SU-DHL-6 (cell line): Measurements from ENCODE around the gene ADPRM.

Experiments
- H2AFZ ChIP-seq: fragments of 200-600 bp; sonication (generic); 2 replicates; pipeline ENCODE4 v1.6.1; 2014; ENCODE audit warnings: low read depth, mild to moderate bottlenecking, moderate library complexity, mixed read lengths, antibody characterized with exemption, low read length; ENCODE audit not compliant: severe bottlenecking
- H3F3A ChIP-seq: fragments of 200-600 bp; shearing (Covaris generic); 2 replicates; pipeline ENCODE4 v1.6.0; 2016; ENCODE audit warnings: antibody characterized with exemption, mild to moderate bottlenecking; ENCODE audit not compliant: insufficient read depth
- H3K27ac ChIP-seq: fragments of 200-600 bp; sonication (generic); 2 replicates; pipeline ENCODE4 v1.5.1; 2016; ENCODE audit warnings: low read depth, mild to moderate bottlenecking, low read length, moderate library complexity, mixed read lengths
- H3K27me3 ChIP-seq: fragments of 200-600 bp; sonication (generic), shearing (Covaris generic); 2 replicates; pipeline ENCODE4 v1.6.0; 2014; ENCODE audit warnings: mild to moderate bottlenecking, low read length
- H3K36me3 ChIP-seq: fragments of 200-600 bp; sonication (generic); 2 replicates; pipeline ENCODE4 v1.6.1; 2014; ENCODE audit warnings: mild to moderate bottlenecking, low read length, mixed read lengths
- H3K4me2 ChIP-seq: fragments of 300-600, 200-600 bp; shearing (Covaris generic), sonication (generic); 2 replicates; pipeline ENCODE4 v1.6.0; 2014; ENCODE audit warnings: low read length, low read depth, mild to moderate bottlenecking; ENCODE audit not compliant: poor library complexity, severe bottlenecking
- H3K4me3 ChIP-seq: fragments of 200-600 bp; sonication (generic); 2 replicates; pipeline ENCODE4 v1.5.1; 2014; ENCODE audit warnings: antibody characterized with exemption, low read length, mild to moderate bottlenecking, mixed read lengths; ENCODE audit not compliant: insufficient read depth, poor library complexity, severe bottlenecking
- H3K79me2 ChIP-seq: fragments of 200-600 bp; sonication (generic); 2 replicates; pipeline ENCODE4 v1.6.1; 2014; ENCODE audit warnings: mild to moderate bottlenecking, low read length, moderate library complexity; ENCODE audit not compliant: insufficient read depth
- H3K9ac ChIP-seq: fragments of 200-600 bp; sonication (generic); 2 replicates; pipeline ENCODE4 v1.7.0; 2014; ENCODE audit warnings: mild to moderate bottlenecking, low read length
- H3K9me2 ChIP-seq: fragments of 200-600 bp; sonication (generic); replicated peaks from 2 replicates; pipeline ENCODE4 v1.6.1; 2014; ENCODE audit warnings: low read length; ENCODE audit not compliant: insufficient read depth
- H3K9me3 ChIP-seq: fragments of 200-600 bp; sonication (generic); 2 replicates; pipeline ENCODE4 v1.6.1; 2014; ENCODE audit warnings: low read length, mixed read lengths; ENCODE audit not compliant: insufficient read depth
- H4K20me1 ChIP-seq: fragments of 200-600 bp; sonication (generic); 2 replicates; pipeline ENCODE4 v1.6.1; 2014; ENCODE audit warnings: low read depth, mild to moderate bottlenecking, antibody characterized with exemption, low read length, moderate library complexity, mixed read lengths
- CTCF ChIP-seq: fragments of 200-600 bp; sonication (generic); IDR thresholded peaks from one replicate; pipeline ENCODE4 v1.5.1; 2017; ENCODE audit warnings: antibody characterized with exemption, mild to moderate bottlenecking, low read length, moderate library complexity; ENCODE audit not compliant: insufficient read depth, poor library complexity, severe bottlenecking
- EZH2phosphoT487 ChIP-seq: fragments of 200-600 bp; sonication (generic), shearing (Covaris generic); conservative IDR thresholded peaks from 2 replicates; pipeline ENCODE4 v1.6.1; 2018; ENCODE audit warnings: mild to moderate bottlenecking, antibody characterized with exemption, low read length, moderate library complexity, mixed read lengths

The ADPRM gene

GRCh38 chr17:10735821-10736220 is 38.4 kb downstream of the ADPRM start:
- TF ChIP-seq EZH2phosphoT487 (no peak), CTCF (no peak)
- H3K9me2 ChIP-seq: no peaks in the 10 kb centered on the region
- H3K36me3 ChIP-seq: no peaks in the 10 kb centered on the region
- H4K20me1 ChIP-seq: no peaks in the 10 kb centered on the region
- no peak overlapping the region for H2AFZ ChIP-seq
- no peak overlapping the region for H3K4me3 ChIP-seq
- no peak overlapping the region for H3K4me2 ChIP-seq
- H3K27me3 ChIP-seq: no peaks in the 10 kb centered on the region
- H3K9me3 ChIP-seq: no peaks in the 10 kb centered on the region
- H3K9ac ChIP-seq: no peak overlapping the region
- no peaks in the 10 kb centered on the region for H3K79me2 ChIP-seq
- H3K27ac ChIP-seq: no peak overlapping the region
- H3F3A ChIP-seq: no peaks in the 10 kb centered on the region

- H3K9ac ChIP-seq: no peak overlapping the region
- H3K27ac ChIP-seq: no peak overlapping the region
- H2AFZ ChIP-seq: peak overlapping the region; percentile 37
- no peak overlapping the region for H3K4me3 ChIP-seq
- H3K4me2 ChIP-seq: no peak overlapping the region
- H3K27me3 ChIP-seq: no peaks in the 10 kb centered on the region
- H3K9me3 ChIP-seq: no peaks in the 10 kb centered on the region
- no peaks in the 10 kb centered on the region for H4K20me1 ChIP-seq
- no peaks in the 10 kb centered on the region for H3K9me2 ChIP-seq
- H3K36me3 ChIP-seq: no peaks in the 10 kb centered on the region
- H3K79me2 ChIP-seq: no peaks in the 10 kb centered on the region
- H3F3A ChIP-seq: no peaks in the 10 kb centered on the region
- TF ChIP-seq CTCF (peak; percentile 42), EZH2phosphoT487 (no peak)
These were observed 39.8 kb downstream of the ADPRM start for GRCh38 chr17:10737168-10737622.

- Histone ChIP-seq H3K4me2 (no peak overlapping the region), H3K9me3 (no peaks in the 10 kb centered on the region), H3K9ac (no peak overlapping the region), H2AFZ (no peak overlapping the region), H3F3A (no peaks in the 10 kb centered on the region), H3K36me3 (no peaks in the 10 kb centered on the region), H3K27ac (no peak overlapping the region), H3K79me2 (no peaks in the 10 kb centered on the region), H3K27me3 (no peaks in the 10 kb centered on the region), H3K9me2 (no peaks in the 10 kb centered on the region), H3K4me3 (no peak overlapping the region), H4K20me1 (no peaks in the 10 kb centered on the region)
- no peak for TF ChIP-seq EZH2phosphoT487
- no peak for TF ChIP-seq CTCF
These were observed 40.3 kb downstream of the ADPRM start for GRCh38 chr17:10737736-10738135.
